GM12878 (cell line): ENCODE results near the gene VPS8. TPM values are rescaled to one million over a fixed set of nuclear protein-coding genes. Genes with fewer than 3 reads are reported as not detected.

Experiments
- ATF2 ChIP-seq: IDR thresholded peaks from 2 replicates; pipeline ENCODE4 v1.6.1; 2012; ENCODE audit warnings: low read length, inconsistent platforms
- CHD4 ChIP-seq: fragments of 200-600 bp; sonication (generic); IDR thresholded peaks from 2 replicates; pipeline ENCODE4 v1.6.1; 2016; ENCODE audit warnings: mild to moderate bottlenecking
- CREM ChIP-seq: IDR thresholded peaks from 2 replicates; pipeline ENCODE4 v1.6.1; 2014; ENCODE audit warnings: antibody characterized with exemption, low read depth
- E4F1 ChIP-seq: fragments of 450-650 bp; IDR thresholded peaks from 2 replicates; pipeline ENCODE4 v1.6.1; 2018; ENCODE audit warnings: borderline replicate concordance, mild to moderate bottlenecking; ENCODE audit not compliant: partially characterized antibody
- GABPA ChIP-seq: IDR thresholded peaks from 2 replicates; pipeline ENCODE4 v1.6.1; 2014; ENCODE audit warnings: antibody characterized with exemption, low read depth, mild to moderate bottlenecking, inconsistent platforms
- JUND ChIP-seq: IDR thresholded peaks from 2 replicates; pipeline ENCODE4 v1.6.1; 2012; ENCODE audit warnings: low read depth, mild to moderate bottlenecking, low read length, improper control_type of control experiment, moderate library complexity
- MTA3 ChIP-seq: IDR thresholded peaks from 2 replicates; pipeline ENCODE4 v1.6.1; 2012; ENCODE audit warnings: low read length, inconsistent platforms, borderline replicate concordance
- PRDM15 ChIP-seq: fragments of 450-650 bp; formaldehyde crosslinking; IDR thresholded peaks from 2 replicates; pipeline ENCODE4 v1.4.0; 2020; ENCODE audit warnings: mild to moderate bottlenecking, moderate library complexity
- STAT1 ChIP-seq: fragments of 450-650 bp; conservative IDR thresholded peaks from 2 replicates; pipeline ENCODE4 v1.6.1; 2014; ENCODE audit warnings: antibody characterized with exemption, mild to moderate bottlenecking
- TCF3 ChIP-seq: IDR thresholded peaks from 2 replicates; pipeline ENCODE4 v1.6.1; 2012; ENCODE audit warnings: low read depth, mild to moderate bottlenecking, low read length, borderline replicate concordance; ENCODE audit not compliant: insufficient read depth
- ZBED1 ChIP-seq: IDR thresholded peaks from 2 replicates; pipeline ENCODE4 v1.6.1; 2016; ENCODE audit warnings: borderline replicate concordance
- ZBTB11 ChIP-seq: fragments of 450-650 bp; formaldehyde crosslinking; IDR thresholded peaks from 2 replicates; pipeline ENCODE4 v1.5.0; 2022; ENCODE audit warnings: mild to moderate bottlenecking, missing genetic modification characterization
- ZNF207 ChIP-seq: fragments of 450-650 bp; IDR thresholded peaks from 2 replicates; pipeline ENCODE4 v1.6.1; 2014; ENCODE audit warnings: antibody characterized with exemption, mild to moderate bottlenecking, borderline replicate concordance
- polyA plus RNA-seq, 11 experiments: library from polyadenylated mRNA; depleted of rRNA in 4 of 11; unstranded in 6 of 11; stranded (reverse) in 5 of 11; fragments of >200 nt; fragmentation: Nextera tagmentation in 4 of 11; fragmentation: Illumina TruSeq in 1 of 11; extraction: Ambion mirVana in 4 of 11; extraction: Trizol in 1 of 11; gene quantifications; 1 replicate in 1 of 11; 2 replicates in 10 of 11; pipeline versions ENCODE4 v1.2.1 to v1.2.3, GENCODE V29; 2011 to 2016; ENCODE audit warnings: inconsistent platforms in 2 of 11, missing spikeins in 2 of 11, low read depth in 1 of 11
- total RNA-seq, 4 experiments: library from RNA; depleted of rRNA in 3 of 4; stranded (reverse); fragments of >200 nt in 3 of 4; fragmentation: Illumina TruSeq in 1 of 4; extraction: Trizol in 1 of 4; gene quantifications; 2 replicates each; pipeline versions ENCODE4 v1.2.1 to v1.2.3, GENCODE V29; 2013 to 2021

VPS8 gene
- total and polyA plus RNA-seq, 10 of the 15 experiments (the other 5 are each of a cell fraction or from before 2014, with no cell fraction given), result 8.9 to 34.7 (median 20.9) TPM

GRCh38 chr3:184822081-184822480, 10.1 kb downstream of the VPS8 start (continued):
- TF ChIP-seq TCF3 (no peak), ZBED1 (no peak), MTA3 (no peak), CHD4 (no peak), STAT1 (no peak), ATF2 (no peak), PRDM15 (CRISPR knock-in tag) (no peak), GABPA (no peak), ZBTB11 (CRISPR knock-in tag) (no peak), CREM (no peak), JUND (no peak), ZNF207 (no peak), E4F1 (no peak)
